IPS-18c (cell line): Measurements from ENCODE around the gene SLC7A14.

ENCODE experiments used
- H3K4me3 ChIP-seq: 2 replicates; pipeline ENCODE4 v1.7.0; 2013; ENCODE audit warnings: low read depth, mild to moderate bottlenecking, low read length, moderate library complexity; ENCODE audit not compliant: insufficient read depth
- H3K9me3 ChIP-seq: one replicate; pipeline ENCODE4 v1.6.1; 2013; ENCODE audit warnings: mild to moderate bottlenecking, low read length, moderate library complexity; ENCODE audit not compliant: control insufficient read depth, insufficient read depth

The SLC7A14 gene

GRCh38 chr3:170494766-170495165, 91.1 kb downstream of the SLC7A14 start:
- Histone ChIP-seq H3K9me3 (no peaks in the 10 kb centered on the region), H3K4me3 (no peak overlapping the region)

- Histone ChIP-seq H3K4me3 (no peak overlapping the region), H3K9me3 (no peaks in the 10 kb centered on the region)
Measured at GRCh38 chr3:170493712-170494182, 92.1 kb downstream of the SLC7A14 start.

- Histone ChIP-seq H3K4me3 (no peak overlapping the region), H3K9me3 (no peaks in the 10 kb centered on the region)
Measured at GRCh38 chr3:170491901-170492300, 94.0 kb downstream of the SLC7A14 start.

- Histone ChIP-seq H3K9me3 (peaks cover 3% of the 10 kb centered on the region), H3K4me3 (no peak overlapping the region)
Measured at GRCh38 chr3:170490828-170491560, 94.9 kb downstream of the SLC7A14 start.

GRCh38 chr3:170488802-170489201, 97.1 kb downstream of the SLC7A14 start:
- Histone ChIP-seq H3K4me3 (no peak overlapping the region), H3K9me3 (peaks cover 3% of the 10 kb centered on the region)

- Histone ChIP-seq H3K9me3 (peaks cover 3% of the 10 kb centered on the region), H3K4me3 (no peak overlapping the region)
Measured at GRCh38 chr3:170487031-170487430, 98.8 kb downstream of the SLC7A14 start.

- peaks cover 3% of the 10 kb centered on the region for H3K9me3 ChIP-seq
- H3K4me3 ChIP-seq: no peak overlapping the region
Measured at GRCh38 chr3:170486398-170486797, 99.5 kb downstream of the SLC7A14 start.

GRCh38 chr3:170485696-170486095, 100.2 kb downstream of the SLC7A14 start:
- no peak overlapping the region for H3K4me3 ChIP-seq
- H3K9me3 ChIP-seq: peaks cover 3% of the 10 kb centered on the region

GRCh38 chr3:170485294-170485693, 100.6 kb downstream of the SLC7A14 start:
- peaks cover 3% of the 10 kb centered on the region for H3K9me3 ChIP-seq
- H3K4me3 ChIP-seq: no peak overlapping the region

- Histone ChIP-seq H3K9me3 (peaks cover 3% of the 10 kb centered on the region), H3K4me3 (no peak overlapping the region)
Measured at GRCh38 chr3:170484869-170485268, 101.0 kb downstream of the SLC7A14 start.

GRCh38 chr3:170483485-170484262, 102.2 kb downstream of the SLC7A14 start:
- peaks cover 3% of the 10 kb centered on the region for H3K9me3 ChIP-seq
- no peak overlapping the region for H3K4me3 ChIP-seq

- Histone ChIP-seq H3K9me3 (peaks cover 3% of the 10 kb centered on the region), H3K4me3 (no peak overlapping the region)
Measured at GRCh38 chr3:170482199-170482598, 103.7 kb downstream of the SLC7A14 start.

- Histone ChIP-seq H3K4me3 (no peak overlapping the region), H3K9me3 (no peaks in the 10 kb centered on the region)
Measured at GRCh38 chr3:170480111-170480510, 105.8 kb downstream of the SLC7A14 start.

GRCh38 chr3:170477395-170477794, 108.5 kb downstream of the SLC7A14 start:
- H3K4me3 ChIP-seq: no peak overlapping the region
- H3K9me3 ChIP-seq: no peaks in the 10 kb centered on the region

- Histone ChIP-seq H3K9me3 (no peaks in the 10 kb centered on the region), H3K4me3 (no peak overlapping the region)
Measured at GRCh38 chr3:170476291-170476690, 109.6 kb downstream of the SLC7A14 start.

GRCh38 chr3:170475092-170475685, 110.7 kb downstream of the SLC7A14 start:
- H3K9me3 ChIP-seq: no peaks in the 10 kb centered on the region

GRCh38 chr3:170473358-170473757, 112.5 kb downstream of the SLC7A14 start:
- H3K9me3 ChIP-seq: no peaks in the 10 kb centered on the region
- no peak overlapping the region for H3K4me3 ChIP-seq

More at GRCh38 chr3:170475092-170475685, 110.7 kb downstream of the SLC7A14 start:
- H3K4me3 ChIP-seq: no peak overlapping the region

- no peak overlapping the region for H3K4me3 ChIP-seq
- H3K9me3 ChIP-seq: no peaks in the 10 kb centered on the region
Measured at GRCh38 chr3:170471149-170471548, 114.7 kb downstream of the SLC7A14 start.
